GM12872 (cell line): ENCODE data around the gene ZNF669.

ENCODE experiments used
- CTCF ChIP-seq: IDR thresholded peaks from 3 replicates; pipeline ENCODE4 v1.5.1; 2011; ENCODE audit warnings: low read depth, mild to moderate bottlenecking, low read length, moderate library complexity; ENCODE audit not compliant: insufficient read depth

Gene ZNF669

DNA sequence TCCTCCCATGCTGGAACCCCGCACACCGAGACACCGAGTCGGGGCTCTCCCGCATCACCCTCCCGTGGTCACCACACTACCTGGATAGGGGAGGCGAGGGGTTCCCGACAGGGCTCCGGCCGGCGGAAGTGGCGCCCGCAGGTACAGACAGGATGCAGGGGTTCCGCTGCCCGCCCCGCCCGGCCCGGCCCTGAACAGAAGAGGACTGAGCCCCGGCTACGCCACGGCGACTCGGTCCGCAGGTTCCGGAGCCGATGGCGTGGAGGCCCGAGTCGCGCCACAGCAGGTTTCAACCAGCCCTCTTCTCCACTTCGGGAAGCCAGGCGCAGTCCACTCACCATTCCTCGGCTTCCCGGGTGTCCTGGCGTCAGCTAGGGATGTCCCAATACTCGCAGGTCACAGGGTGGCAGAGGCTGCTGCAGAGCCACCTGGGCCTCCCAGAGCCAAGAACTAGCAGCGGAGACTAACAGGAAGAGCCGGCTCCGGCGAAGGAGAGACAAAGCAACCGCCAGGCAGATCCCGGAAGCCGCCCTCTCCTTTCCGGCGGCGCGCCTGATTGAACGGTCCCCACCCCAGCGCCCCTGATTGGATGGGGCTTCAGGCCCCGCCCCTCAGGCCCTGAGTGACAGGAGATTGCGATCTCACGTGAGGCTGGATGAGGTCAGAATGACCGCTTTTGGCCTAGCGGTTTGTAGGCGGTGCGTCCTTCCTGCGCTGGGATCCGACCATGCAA lies at the start of gene ZNF669:
Gene ZNF669 (minus strand): TSS at position 498 of the 733 bp plus-strand sequence. CDS start 157 bp downstream, at position 341.
- TF ChIP-seq CTCF: no peak

DNA sequence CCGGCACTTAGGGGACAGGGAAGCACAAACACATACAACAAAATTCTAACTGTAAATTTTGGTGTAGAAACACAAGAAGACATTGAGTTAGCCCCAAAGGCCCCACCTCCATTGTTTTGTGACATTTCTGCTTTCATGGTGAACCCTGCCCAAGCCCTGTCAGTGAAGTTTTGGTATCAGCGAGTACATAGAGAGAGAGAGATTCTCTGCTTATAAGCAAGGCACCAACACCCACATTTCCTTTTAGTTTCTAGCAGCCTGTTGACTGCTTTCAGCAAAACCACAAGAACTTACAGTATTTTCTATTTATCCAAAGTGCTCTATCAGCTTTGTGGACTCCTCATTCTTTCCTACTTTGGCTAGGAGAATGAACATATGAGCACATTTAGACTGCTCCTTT lies 43.6 kb upstream of the ZNF669 start:
- no peak for TF ChIP-seq CTCF

- peak; percentile 22; the same call in 1 of the 3 replicates for TF ChIP-seq CTCF
Observed at GRCh38 chr1:247146671-247147070, 42.5 kb upstream of the ZNF669 start.

GRCh38 chr1:247145279-247145678 lies 41.1 kb upstream of the ZNF669 start:
- TF ChIP-seq CTCF: no peak

DNA sequence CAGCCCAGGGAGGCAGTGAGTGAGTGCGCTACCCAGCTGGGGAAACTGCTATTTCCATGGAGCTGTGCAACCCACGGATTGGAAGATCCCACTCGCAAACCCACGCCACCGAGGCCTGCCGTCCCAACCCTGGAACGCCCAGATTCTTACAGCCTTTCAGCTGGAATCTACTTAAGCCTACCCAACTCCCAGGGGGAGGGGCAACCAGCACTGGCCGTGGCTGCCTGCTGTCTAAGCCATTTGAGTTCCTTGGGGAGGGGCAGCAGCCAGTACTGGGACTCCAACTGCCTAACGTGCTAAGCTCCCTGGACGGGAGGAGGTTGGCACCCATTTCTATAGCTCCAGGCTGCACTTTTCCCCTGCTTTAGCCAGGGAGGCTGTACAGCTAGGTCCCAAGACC lies 27.1 kb upstream of the ZNF669 start:
- TF ChIP-seq CTCF: no peak

DNA sequence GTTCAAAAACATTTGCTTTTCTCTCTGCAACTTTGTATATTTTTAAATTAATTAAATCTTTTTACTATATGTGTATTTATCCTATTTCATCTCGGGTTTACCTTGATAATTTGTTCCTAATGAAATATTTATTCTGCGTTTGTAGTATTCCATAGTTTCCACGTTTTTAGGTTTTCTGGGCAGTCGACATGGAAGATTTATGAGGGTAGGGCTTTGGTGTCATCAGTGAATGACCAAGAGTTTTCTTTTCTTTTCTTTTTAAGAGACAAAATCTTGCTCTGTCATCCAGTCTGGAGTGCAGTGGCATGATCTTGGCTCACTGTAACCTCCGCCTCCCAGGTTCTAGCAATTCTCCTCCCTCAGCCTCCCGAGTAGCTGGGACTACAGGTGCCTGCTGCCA lies 17.2 kb upstream of the ZNF669 start:
- no peak for TF ChIP-seq CTCF

GRCh38 chr1:247119600-247120407 lies 15.6 kb upstream of the ZNF669 start:
- no peak for TF ChIP-seq CTCF
